Tibial nerve (tissue), 4 donors: Measurements from ENCODE around the gene FAM163B.

Source experiments
- CTCF ChIP-seq, 5 experiments: fragments of 200-600 bp in 3 of 5; fragments of 450-650 bp in 2 of 5; sonication (generic) in 3 of 5; IDR thresholded peaks; one replicate each; pipeline ENCODE4 v1.5.1; 2016 to 2019; ENCODE audit warnings: antibody characterized with exemption in 5 of 5, mild to moderate bottlenecking in 3 of 5, moderate library complexity in 2 of 5
- EP300 ChIP-seq, 2 donors: sonication (generic); formaldehyde crosslinking; IDR thresholded peaks; one replicate each; pipeline ENCODE4 v1.6.1; 2017; ENCODE audit warnings: antibody characterized with exemption in 2 of 2, mild to moderate bottlenecking in 1 of 2
- POLR2A ChIP-seq, 2 donors: fragments of 450-650 bp; IDR thresholded peaks; one replicate each; pipeline ENCODE4 v1.6.1; 2017; ENCODE audit warnings: antibody characterized with exemption in 2 of 2, mild to moderate bottlenecking in 2 of 2, moderate library complexity in 2 of 2

- TF ChIP-seq CTCF (IDR thresholded peaks at IDR 0.05) (no peak), EP300 (IDR thresholded peaks at IDR 0.05) (no peak), POLR2A (IDR thresholded peaks at IDR 0.05) (no peak)
Measured at GRCh38 chr9:133536080-133536479, 73.1 kb downstream of the FAM163B start.
